Measurements from ENCODE around the gene SYT4. TPM values are rescaled to one million over a fixed set of nuclear protein-coding genes. Genes with fewer than 3 reads are reported as not detected.
"Not testable (repeated sequence)": the region's sequence is repeated elsewhere in the genome, so short reads cannot be mapped to it uniquely, and the experiment has no call there.

SYT4 gene, protein sequence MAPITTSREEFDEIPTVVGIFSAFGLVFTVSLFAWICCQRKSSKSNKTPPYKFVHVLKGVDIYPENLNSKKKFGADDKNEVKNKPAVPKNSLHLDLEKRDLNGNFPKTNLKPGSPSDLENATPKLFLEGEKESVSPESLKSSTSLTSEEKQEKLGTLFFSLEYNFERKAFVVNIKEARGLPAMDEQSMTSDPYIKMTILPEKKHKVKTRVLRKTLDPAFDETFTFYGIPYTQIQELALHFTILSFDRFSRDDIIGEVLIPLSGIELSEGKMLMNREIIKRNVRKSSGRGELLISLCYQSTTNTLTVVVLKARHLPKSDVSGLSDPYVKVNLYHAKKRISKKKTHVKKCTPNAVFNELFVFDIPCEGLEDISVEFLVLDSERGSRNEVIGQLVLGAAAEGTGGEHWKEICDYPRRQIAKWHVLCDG
- 1.2 TPM for total RNA-seq

- DNase-seq: peak; percentile 88
These were observed at the start of gene SYT4 for GRCh38 chr18:43277164-43277600. SYT4 (minus strand) TSS chr18:43277490; CDS start chr18:43277281, 209 bp downstream.

GRCh38 chr18:43322132-43322531 lies 44.8 kb upstream of the SYT4 start:
- no peak for DNase-seq

GRCh38 chr18:43314941-43315340 lies 37.7 kb upstream of the SYT4 start:
- no peak for DNase-seq

DNA sequence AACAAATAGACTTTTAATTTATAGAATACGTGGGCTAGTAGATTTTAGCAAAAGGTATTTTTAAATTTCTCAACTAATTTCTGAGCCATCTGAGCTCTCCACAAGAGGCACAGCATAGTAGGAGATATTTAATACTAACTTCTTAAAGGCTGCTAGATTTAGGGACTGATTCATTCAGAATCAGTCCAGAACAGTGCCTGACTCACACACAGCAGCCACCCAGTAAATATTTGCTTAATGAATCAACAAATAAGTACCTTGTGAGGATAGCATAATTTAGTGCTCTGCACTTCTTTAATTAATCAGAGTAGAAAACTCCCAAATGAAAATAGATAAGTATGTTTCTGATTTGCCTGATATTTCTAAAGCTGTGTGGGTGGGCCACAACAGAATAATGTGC lies 35.6 kb upstream of the SYT4 start:
- DNase-seq: no peak

DNA sequence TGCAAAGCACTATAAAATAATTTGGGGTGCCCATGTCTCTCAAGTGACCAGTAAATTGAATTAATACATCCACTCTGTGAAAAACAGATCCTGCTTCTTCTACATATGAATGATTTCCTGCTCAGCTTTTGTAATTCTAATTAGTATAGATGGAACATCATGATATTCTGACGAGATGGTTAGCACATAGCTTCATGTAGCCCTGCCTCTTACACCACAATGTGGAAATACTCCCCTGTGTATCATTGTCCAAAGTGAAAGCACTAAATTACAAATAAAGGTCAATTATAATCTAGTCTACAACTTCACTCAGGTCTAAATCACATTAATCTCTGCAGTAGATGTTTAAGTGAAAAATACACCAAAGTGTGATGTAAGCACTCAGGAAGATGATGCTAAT lies 32.9 kb upstream of the SYT4 start:
- DNase-seq: no peak

DNA sequence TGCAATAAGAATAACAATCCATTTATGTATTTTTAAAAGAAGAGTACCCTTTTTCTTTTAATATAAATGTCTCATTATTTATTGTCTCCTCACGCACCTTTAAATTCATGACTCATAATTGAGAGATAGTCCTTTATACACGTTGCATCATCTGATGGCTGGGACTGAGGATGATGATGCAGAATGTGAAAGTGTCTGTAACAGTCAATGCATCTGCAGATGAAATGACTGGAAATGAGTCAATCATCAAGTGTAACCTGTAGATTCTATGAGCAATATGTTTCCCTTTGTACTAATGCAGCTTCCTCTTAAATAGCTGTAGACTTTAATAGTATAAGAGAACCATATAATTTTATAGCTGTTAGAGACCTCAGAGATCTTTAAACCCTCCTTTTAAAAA lies 26.1 kb upstream of the SYT4 start:
- no peak for DNase-seq

DNA sequence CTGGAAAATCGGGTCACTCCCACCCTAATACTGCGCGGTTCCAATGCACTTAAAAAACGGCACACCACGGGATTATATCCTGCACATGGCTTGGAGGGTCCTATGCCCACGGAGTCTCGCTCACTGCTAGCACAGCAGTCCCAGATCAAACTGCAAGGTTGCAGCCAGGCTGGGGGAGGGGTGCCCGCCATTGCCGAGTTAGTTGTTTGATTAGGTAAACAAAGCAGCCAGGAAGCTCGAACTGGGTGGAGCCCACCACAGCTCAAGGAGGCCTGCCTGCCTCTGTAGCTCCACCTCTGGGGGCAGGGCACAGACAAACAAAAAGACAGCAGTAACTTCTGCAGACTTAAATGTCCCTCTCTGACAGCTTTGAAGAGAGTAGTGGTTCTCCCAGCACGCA lies 8.9 kb upstream of the SYT4 start:
- DNase-seq: not testable (repeated sequence)

DNA sequence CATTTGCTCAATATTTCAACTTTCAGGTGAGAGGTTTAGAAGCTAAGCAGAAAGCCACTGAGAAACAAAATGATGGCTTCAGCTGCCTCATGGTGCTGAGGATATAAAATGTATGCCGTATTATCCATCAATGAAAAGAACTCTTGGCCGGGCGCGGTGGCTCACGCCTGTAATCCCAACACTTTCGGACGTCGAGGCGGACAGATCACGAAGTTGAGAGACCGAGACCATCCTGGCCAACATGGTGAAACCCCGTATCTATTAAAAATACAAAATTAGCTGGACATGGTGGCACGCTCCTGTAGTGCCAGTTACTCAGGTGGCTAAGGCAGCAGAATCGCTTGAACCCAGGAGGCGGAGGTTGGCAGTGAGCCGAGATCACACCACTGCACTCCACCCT lies 6.0 kb upstream of the SYT4 start:
- DNase-seq: no peak

- peak; percentile 71 for DNase-seq
These were observed 1.9 kb upstream of the SYT4 start for GRCh38 chr18:43279015-43279744.

DNA sequence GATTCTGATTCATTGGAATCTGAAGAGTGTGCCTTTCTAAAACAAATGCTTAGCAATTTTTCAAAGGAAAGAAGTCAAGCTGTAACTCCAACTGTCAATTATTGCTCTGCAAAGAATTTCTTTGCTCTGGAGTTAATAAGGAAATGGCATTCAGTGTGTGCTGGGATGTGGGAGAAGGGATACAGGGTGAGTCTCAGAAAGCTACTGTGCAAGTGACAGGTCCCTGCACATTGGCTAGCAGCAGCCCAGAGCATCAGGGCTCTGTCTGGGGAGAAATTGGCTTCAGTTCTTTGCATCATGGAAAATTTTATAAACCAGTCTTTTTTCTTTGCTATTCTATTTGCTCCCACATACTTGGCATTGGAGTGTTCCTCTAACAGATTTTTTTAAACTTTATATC lies 1.1 kb upstream of the SYT4 start:
- DNase-seq: no peak

DNA sequence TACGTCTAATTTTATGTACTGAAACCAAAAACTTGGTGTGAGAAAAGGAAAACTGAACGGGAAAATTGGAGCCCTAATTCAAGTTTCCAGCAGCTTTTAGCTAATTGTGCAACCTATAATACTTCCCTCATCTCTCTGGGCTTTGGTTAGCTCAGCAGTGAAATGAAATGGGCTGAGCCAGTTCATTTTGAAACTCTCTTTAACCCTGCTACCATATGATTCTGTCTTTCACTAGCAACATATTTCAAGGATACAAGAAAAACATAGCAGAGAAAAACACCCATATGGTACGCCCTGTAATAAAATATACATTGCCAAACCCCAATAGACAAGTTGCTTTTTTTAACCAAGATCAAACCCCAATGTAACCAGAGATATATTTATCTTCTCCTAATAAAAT lies 799 bp downstream of the SYT4 start:
- DNase-seq: no peak

GRCh38 chr18:43275546-43275945 lies 1.7 kb downstream of the SYT4 start:
- DNase-seq: no peak

GRCh38 chr18:43274526-43274925 lies 2.8 kb downstream of the SYT4 start:
- DNase-seq: no peak

- peak; percentile 68 for DNase-seq
These were observed 5.5 kb downstream of the SYT4 start for GRCh38 chr18:43271593-43272432.

DNA sequence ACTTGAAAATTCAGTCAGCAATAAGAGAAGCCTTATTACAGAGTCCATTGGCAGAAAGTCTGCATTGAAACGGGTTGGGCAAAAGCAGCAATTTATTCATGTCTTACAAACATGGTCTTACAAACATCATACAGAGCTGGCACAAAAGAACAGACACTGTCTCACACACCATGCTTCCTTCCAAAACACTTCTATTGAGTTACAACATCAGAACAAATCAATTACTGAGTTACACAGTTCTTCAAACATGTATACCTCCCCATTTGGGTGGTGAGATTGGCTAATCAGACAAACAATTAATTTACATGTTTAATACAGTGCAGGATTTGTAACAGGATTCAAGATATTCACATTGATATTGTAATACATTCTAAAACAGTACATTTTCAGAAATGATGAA lies 9.5 kb downstream of the SYT4 start:
- DNase-seq: no peak

DNA sequence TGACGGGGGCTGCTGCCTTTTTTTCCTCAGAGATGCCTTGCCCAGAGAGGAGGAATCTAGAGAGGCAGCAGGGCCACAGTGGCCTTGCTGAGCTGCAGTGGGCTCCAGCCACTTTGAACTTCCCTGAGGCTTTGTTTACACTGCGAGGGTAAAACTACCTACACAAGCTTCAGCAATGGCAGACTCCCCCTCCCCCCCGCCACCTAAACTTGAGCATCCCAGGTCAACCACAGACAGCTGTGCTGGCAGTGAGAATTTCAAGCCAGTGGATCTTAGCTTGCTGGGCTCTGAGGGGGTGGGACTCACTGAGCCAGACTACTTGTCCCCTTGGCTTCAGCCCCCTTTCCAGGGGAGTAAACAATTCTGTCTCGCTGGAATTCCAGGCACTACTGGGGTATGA lies 11.8 kb downstream of the SYT4 start:
- DNase-seq: no peak

DNA sequence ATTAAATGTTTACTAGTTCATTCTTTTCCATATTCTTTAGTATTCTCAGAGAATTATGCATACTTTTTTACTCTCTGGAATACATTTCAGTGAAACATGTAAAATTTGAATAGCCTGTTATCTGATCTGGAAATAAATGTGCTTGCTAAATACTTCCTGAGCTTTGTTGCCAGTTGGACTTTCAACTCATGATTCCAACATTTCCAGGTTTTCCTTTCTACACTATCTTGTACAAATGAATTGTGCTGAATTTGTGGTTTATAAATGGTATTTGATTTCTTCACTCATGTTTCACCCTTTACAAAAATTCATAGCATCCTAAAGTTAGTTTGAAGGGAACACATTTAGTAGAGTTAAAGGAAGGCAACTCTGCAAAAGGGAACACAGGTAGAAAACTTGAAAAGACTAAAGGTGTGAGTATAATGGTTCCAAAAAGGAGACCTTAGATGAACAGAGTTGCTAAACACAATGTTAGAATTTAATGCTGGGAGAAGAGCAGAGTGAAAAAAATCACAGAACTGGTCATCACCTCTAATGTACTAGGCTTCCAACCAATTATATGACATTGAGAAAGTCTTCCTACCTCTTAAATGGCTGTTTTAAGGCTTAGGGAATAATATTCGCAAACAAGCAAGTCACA lies 28.6 kb downstream of the SYT4 start:
- no peak for DNase-seq

DNA sequence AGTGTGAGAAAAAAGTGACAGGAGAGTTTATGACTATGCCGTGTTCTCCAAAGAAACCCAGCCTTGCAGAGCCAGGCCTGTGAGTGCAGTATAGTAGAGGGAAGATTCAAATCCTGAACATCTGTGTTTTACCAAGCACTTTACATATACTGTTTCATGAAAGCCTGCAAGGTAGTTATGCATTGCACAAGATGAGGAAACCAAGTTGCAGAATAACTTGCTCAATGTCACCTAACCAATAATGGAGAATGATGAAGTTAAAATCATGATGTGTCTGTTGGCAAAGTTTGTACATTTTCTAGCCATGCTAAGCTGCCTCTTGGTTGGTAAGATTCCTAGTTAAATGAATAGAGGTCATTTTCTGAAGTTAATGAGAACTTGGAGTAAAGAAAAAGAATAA lies 29.3 kb downstream of the SYT4 start:
- DNase-seq: no peak

DNA sequence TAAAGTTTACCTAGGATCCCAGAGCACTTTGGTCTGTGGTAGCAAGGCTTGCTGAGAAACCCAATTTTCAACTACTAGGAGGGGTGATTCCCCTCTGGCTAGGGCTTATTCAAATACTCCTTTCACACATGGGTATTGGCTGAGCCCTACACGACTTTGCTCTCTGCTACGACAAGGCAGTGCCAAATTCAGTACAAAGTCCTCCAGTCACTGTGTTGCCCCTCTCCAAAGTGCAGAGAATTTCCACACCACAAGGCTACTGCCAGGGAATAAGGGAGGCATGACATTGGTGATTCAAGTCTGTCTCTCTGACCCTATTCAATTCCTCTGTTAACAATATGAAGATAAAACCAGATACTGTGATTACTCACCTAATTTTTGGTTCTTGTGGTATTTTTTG lies 38.9 kb downstream of the SYT4 start:
- DNase-seq: no peak

DNA sequence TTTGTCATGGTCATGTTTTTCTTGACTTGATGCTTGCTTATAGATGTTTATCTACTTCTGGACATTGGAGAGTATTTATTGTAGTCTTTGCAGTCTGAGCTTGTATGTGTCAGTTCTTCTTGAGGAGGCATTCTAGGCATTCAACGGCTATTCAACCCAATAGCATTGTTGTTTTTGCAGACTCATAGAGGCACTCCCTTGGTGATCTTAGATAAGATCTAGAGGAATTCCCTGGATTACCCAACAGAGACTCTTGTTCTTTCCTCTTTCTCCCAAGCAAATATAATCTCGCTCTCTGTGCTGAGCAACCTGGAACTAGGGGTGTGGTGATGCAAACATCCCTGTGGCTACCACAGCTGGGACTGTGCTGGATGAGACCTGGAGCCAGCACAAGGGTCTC lies 40.4 kb downstream of the SYT4 start:
- no peak for DNase-seq

- no peak for DNase-seq
These were observed 42.4 kb downstream of the SYT4 start for GRCh38 chr18:43234889-43235288.

DNA sequence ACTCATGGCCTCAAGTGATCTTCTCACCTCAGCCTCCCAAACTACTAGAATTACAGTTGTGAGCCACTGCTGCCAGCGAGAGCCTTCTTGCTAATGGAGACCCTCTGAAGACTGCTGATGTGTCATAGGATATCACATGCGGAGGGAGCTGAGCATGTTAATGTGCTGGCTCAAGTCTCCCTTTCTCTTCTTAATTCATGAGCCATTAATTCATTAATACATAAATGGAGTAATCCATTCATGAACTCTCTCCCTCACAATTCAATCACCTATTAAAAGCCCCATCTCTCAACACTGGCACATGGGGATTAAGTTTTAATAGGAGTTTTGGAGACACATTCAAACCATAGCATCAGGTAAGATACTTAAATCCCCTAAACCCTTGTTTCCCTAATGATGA lies 54.8 kb downstream of the SYT4 start:
- no peak for DNase-seq

All from tongue (tissue), 2 donors.